GM21528 (cell line): Measurements from ENCODE around the gene ARL15.
"Not testable (repeated sequence)": the region's sequence is repeated elsewhere in the genome, so short reads cannot be mapped to it uniquely, and the experiment has no call there.

Source experiments
- ATAC-seq: cut with Tn5 transposase; IDR thresholded peaks from one replicate; pipeline ENCODE4 v1.9.1; 2021; ENCODE audit warnings: mild to moderate bottlenecking, moderate library complexity; ENCODE audit not compliant: unreplicated experiment, low FRiP score

Gene ARL15

DNA sequence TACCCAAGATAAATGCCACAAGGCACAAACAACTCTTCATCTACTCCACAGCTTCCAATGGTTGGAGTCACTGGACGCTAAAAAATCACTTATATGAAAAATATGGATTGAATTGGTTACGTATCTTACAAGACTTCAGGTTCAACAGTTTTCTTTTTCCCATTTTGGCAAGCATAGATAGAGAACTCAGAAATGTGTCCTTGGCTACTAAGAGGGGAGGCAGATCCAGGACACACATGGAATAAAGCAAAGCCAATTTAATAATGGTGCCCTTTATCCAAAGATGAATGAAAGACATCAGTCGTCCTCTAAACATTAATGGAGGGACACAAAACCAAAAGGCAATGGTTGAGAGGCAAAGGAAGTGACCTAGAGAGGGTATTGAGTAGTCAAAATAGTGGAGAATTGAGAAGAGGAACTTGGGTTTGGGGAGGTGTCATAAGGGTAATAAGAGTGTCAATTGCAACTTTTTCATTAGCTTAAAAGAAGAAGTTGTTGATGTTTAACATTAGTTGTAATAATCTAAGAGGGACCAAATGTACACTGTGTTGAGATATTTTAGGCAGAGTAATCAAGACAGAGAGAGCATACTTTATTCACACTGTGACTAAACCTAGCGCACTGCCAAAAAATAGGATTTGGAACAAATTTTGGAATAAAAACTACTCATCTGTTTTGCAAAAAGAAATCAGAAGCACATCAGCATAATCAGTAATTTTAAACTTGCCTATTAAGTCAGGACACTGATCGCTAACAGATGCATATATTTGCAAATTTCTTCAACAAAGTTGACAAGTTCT is 308.2 kb downstream of the ARL15 start:
- no peak for ATAC-seq

GRCh38 chr5:54000011-54000410 is 310.4 kb downstream of the ARL15 start:
- no peak for ATAC-seq

- ATAC-seq = no peak
These were observed 312.4 kb downstream of the ARL15 start for GRCh38 chr5:53997736-53998627.

GRCh38 chr5:53996008-53996407 is 314.4 kb downstream of the ARL15 start:
- ATAC-seq = no peak

- no peak for ATAC-seq
These were observed 316.2 kb downstream of the ARL15 start for GRCh38 chr5:53994148-53994547.

DNA sequence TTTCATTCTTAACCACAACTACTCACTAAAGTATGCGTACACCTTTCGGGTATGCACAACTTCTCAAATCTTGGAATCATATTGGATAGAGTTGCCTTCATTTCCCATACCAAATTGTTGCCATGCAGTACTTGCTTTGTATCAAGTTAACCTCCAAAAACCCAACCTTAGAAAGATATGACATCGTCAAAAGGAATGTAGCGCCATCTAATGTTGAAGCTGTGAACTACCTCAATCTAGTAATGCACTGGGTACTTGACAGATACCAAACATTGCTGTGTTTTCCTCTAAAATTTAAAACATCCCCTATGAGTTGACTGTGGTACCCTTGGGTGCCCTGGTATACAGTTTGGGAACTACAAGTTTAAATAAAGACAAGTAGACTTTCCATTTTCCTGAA is 318.4 kb downstream of the ARL15 start:
- no peak for ATAC-seq

DNA sequence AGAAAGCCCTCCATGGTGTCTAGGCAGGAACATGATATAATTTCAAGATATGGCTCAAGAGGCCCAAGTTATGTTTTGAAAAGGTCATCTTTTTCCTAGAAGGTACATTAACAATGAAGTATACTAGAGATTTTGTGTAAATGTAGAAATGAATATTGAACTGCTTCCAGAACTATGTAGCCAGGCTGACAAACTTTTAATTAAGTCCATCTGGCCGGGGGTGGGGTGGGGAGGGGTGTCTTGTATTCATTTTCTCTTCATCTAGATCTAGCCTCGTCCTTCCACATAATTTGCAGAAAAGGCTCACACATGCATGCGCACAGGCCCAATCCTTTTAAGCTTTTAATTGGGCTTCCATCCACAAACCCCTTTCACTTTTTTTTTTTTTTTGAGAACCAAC is 323.3 kb downstream of the ARL15 start:
- no peak for ATAC-seq

DNA sequence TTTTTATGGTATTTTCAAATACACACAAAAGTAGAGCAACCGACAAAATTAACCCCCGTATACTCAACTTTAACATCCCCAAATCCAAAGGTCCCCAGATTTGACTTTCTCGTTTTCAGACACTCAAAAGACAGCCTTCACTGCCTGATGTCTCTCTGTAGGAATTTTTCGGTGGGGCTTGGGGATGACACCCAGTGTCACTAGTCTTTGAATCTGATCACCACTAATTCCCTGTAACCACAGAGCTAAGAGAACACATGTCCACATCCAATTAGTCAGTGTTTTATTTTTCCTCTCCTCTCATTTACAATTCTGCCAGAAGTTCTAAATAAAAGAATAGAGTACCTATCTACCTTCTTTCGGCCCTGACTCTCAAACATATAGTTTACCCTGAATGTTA is 324.6 kb downstream of the ARL15 start:
- no peak for ATAC-seq

GRCh38 chr5:53984971-53985370 is 325.4 kb downstream of the ARL15 start:
- ATAC-seq = no peak

DNA sequence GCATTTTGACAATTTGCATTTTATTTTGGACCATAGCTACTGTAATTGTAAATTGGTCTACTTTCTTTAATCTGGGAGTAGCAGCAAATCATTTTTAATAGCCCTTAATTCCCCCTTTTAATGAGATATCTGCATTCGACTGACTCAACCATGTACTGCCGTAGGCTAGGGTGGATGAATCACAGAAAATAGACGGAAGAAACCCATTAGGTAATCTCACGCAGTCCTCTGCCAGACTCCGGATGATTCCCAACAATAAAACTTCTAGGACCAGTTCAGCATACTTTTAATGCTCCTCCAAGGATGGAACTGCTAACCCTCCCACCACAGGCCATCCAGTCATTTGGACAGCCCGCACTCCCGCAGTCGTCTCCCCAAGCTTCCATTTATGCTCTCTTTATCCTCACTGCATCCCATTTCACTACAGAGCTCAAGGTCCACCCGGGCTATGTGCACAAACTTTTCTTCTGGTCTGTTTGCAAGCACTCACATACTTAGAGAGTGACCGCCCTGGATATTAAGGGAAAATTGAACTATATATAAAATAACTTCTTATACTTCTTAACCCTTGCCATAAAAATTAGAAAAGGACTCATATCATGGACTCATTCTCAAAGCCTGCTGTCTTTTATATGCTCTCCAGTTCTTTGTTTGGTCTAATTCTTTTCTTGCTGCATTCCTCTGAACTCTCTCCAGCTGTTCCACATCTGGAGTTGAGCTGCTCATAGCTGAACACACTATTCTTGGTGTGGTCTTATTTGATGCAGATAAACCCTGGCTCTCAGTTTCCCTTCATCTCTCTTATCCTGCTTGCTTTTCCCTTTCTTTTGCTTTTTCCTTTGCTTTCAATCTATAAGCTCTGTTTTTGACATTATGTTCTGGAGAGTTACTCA is 326.6 kb downstream of the ARL15 start:
- no peak for ATAC-seq

DNA sequence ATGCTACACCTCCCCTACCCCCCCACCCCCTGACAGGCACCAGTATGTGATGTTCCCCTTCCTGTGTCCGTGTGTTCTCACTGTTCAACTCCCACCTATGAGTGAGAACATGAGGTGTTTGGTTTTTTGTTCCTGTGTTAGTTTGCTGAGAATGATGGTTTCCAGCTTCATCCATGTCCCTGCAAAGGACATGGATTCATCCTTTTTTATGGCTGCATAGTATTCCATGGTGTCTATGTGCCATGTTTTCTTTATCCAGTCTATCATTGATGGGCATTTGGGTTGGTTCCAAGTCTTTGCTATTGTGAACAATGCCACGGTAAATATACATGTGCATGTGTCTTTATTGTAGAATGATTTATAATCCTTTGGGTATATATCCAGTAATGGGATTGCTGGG is 328.1 kb downstream of the ARL15 start:
- not testable (repeated sequence) for ATAC-seq

DNA sequence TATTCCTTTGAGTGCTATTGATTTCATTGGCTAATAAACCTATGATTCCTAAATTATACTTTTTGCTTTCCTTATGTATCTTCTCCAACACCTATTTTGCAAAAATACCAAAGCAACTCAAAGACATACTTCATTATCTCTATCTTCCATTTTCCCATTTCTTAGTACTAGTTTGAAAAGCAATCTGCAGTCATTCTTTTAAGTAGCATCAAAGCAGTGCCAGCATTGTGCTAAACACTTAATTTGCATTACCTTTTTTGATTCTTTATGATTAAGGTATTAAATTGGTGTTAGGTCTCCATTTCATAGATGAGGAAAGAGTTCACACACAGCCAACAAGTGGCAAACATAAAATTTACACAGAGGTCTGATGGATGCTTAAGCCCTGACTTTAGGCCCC is 330.3 kb downstream of the ARL15 start:
- no peak for ATAC-seq

- ATAC-seq = no peak
These were observed 336.4 kb downstream of the ARL15 start for GRCh38 chr5:53974021-53974420.

DNA sequence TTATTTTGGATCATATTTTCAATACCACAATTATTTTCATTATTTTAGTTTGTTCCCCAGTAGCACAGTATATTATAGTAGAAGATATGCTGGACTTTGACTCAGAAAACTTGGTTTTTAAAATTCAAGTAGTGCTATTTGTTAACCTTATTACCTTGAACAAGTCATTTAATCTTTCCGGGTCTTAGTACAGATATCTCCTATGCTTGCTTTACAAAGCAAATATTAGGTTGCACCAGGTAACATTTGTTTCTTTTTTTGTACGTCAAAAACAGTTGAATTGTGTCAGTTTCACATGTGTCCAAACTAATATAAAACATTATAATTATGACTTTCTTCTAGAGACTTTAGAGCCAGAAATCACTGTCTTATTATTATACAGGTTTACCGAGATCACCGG is 338.1 kb downstream of the ARL15 start:
- no peak for ATAC-seq

DNA sequence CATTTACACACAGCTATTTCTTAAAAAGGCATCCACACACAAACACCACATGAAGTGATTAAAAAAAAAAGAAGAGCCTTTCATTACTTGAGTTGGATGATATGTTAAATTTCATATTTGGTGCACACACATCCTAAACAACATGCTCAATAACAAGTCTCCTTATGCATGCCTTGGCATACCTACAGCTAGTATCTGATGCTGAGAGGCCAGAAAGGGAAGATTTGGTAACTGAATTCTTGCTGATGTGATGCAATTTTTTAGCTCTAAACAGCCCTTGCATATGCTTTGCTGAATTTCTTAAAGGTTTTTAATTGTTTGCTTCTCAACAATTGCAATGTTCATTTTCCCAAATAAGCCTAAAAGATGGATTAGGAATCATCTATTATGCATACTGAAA is 338.8 kb downstream of the ARL15 start:
- no peak for ATAC-seq

GRCh38 chr5:53971131-53971530 is 339.2 kb downstream of the ARL15 start:
- ATAC-seq = no peak

- ATAC-seq = no peak
These were observed 339.9 kb downstream of the ARL15 start for GRCh38 chr5:53970475-53970874.

DNA sequence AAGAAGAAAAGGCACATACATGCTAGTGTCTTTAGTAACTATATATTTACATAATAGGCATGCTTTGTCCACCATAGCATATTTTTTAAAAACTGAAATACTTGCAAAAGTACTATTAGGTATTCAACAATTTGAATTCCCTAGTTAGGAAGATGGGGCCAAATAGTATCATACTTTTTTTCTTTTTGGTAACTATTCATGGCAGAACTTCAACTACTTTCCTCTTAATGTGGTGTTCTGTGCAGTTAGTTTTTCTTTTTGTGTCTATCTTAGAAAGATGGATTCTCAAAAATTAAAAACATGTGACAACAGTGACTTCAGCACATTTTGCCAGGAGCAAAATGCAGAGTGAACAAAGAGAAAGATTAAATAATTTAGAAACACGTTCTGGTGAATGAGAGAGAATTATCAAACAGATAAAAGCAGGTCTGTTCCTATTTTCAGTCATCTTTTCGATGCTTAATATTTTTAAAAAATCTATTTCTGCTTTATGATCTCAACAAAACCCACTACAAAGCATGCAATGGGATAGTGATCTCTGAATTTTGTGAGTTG is 341.1 kb downstream of the ARL15 start:
- ATAC-seq = no peak

- no peak for ATAC-seq
These were observed 344.9 kb downstream of the ARL15 start for GRCh38 chr5:53965459-53965858.

GRCh38 chr5:53963958-53964357 is 346.4 kb downstream of the ARL15 start:
- ATAC-seq = no peak
